IMR-90 (cell line): Measurements from ENCODE around the gene FHL5. TPM values are rescaled to one million over a fixed set of nuclear protein-coding genes. Genes with fewer than 3 reads are reported as not detected.
A peak's percentile ranks its signal among the peaks of the same experiment; 100 is the strongest.

Experiments used
- ATAC-seq: fragments of 200-7000 bp; cut with Tn5 transposase; 2 replicates; pipeline ENCODE4 v1.9.1; 2020; ENCODE audit warnings: low read depth, mild to moderate bottlenecking, moderate library complexity
- BruUV-seq: library from RNA; stranded (reverse); fragments of 400-500 nt; replicated peaks from 2 replicates; lab custom pipeline; 2021; lab: Mats Ljungman, UMichigan
- CTCF ChIA-PET: fragments of 300-600 bp; formaldehyde crosslinking; extraction: SDS; loops from one replicate; lab custom pipeline; 2021; ENCODE audit warnings: antibody characterized with exemption; lab: Yijun Ruan, JAX
- POLR2A ChIA-PET: fragments of 300-600 bp; sonication (Branson Sonifier 250); formaldehyde crosslinking; loops from one replicate; lab custom pipeline; 2022; ENCODE audit warnings: antibody characterized with exemption; ENCODE audit not compliant: unreplicated experiment; lab: Charles Lee
- DNase-seq: peaks from one replicate; pipeline ENCODE4 v3.0.0; 2013
- H2AFZ ChIP-seq: replicated peaks from 2 replicates; pipeline ENCODE3; 2013; ENCODE audit warnings: low read length, mild to moderate bottlenecking; ENCODE audit not compliant: poor library complexity
- H2AK5ac ChIP-seq: 2 replicates; pipeline ENCODE4 v1.6.1; 2013; ENCODE audit warnings: low read depth, low read length, inconsistent platforms
- H2AK9ac ChIP-seq: replicated peaks from 2 replicates; pipeline ENCODE3; 2013; ENCODE audit warnings: mild to moderate bottlenecking, low read depth, low read length, moderate library complexity; ENCODE audit not compliant: poor library complexity
- H2BK120ac ChIP-seq: 2 replicates; pipeline ENCODE4 v1.6.1; 2013; ENCODE audit warnings: low read depth, low read length, inconsistent platforms
- H2BK15ac ChIP-seq: 3 replicates; pipeline ENCODE4 v1.6.1; 2013; ENCODE audit warnings: low read depth, low read length, inconsistent platforms
- H2BK20ac ChIP-seq: 2 replicates; pipeline ENCODE4 v1.6.1; 2013; ENCODE audit warnings: low read depth, mild to moderate bottlenecking, inconsistent platforms, low read length, moderate library complexity
- H2BK5ac ChIP-seq: 2 replicates; pipeline ENCODE4 v1.6.1; 2013; ENCODE audit warnings: mild to moderate bottlenecking, low read depth, low read length, inconsistent platforms; ENCODE audit not compliant: poor library complexity, severe bottlenecking
- H3K14ac ChIP-seq: replicated peaks from 2 replicates; pipeline ENCODE4 v1.6.1; 2013; ENCODE audit warnings: low read depth, low read length, inconsistent platforms
- H3K18ac ChIP-seq: 2 replicates; pipeline ENCODE4 v1.6.1; 2013; ENCODE audit warnings: low read depth, low read length, control low read depth
- H3K23ac ChIP-seq: 2 replicates; pipeline ENCODE4 v1.6.1; 2013; ENCODE audit warnings: low read depth, low read length, inconsistent platforms
- H3K27ac ChIP-seq: 2 replicates; pipeline ENCODE4 v1.5.1; 2013; ENCODE audit warnings: mild to moderate bottlenecking, control low read depth, low read length; ENCODE audit not compliant: insufficient read depth
- H3K27me3 ChIP-seq: 2 replicates; pipeline ENCODE4 v1.6.1; 2013; ENCODE audit warnings: low read length; ENCODE audit not compliant: control insufficient read depth, insufficient read depth
- H3K36me3 ChIP-seq: 2 replicates; pipeline ENCODE4 v1.6.1; 2013; ENCODE audit warnings: low read length, mixed read lengths; ENCODE audit not compliant: control insufficient read depth, insufficient read depth
- H3K4ac ChIP-seq: 2 replicates; pipeline ENCODE4 v1.6.1; 2013; ENCODE audit warnings: low read depth, low read length, inconsistent platforms
- H3K4me1 ChIP-seq: 2 replicates; pipeline ENCODE4 v1.6.1; 2013; ENCODE audit warnings: low read length, mixed read lengths; ENCODE audit not compliant: control insufficient read depth, insufficient read depth
- H3K4me2 ChIP-seq: 2 replicates; pipeline ENCODE4 v1.6.1; 2013; ENCODE audit warnings: low read depth, mild to moderate bottlenecking, control low read depth, low read length, moderate library complexity
- H3K4me3 ChIP-seq: 2 replicates; pipeline ENCODE4 v1.5.1; 2013; ENCODE audit warnings: low read depth, mild to moderate bottlenecking, control low read depth, low read length, moderate library complexity; ENCODE audit not compliant: insufficient read depth
- H3K56ac ChIP-seq: 2 replicates; pipeline ENCODE4 v1.6.1; 2013; ENCODE audit warnings: low read length, inconsistent platforms; ENCODE audit not compliant: insufficient read depth; ENCODE audit errors: extremely low read depth
- H3K79me1 ChIP-seq, 2 experiments: 2 replicates each; pipeline ENCODE4 v1.6.1; 2013; ENCODE audit warnings: low read length in 2 of 2, inconsistent platforms in 1 of 2, low read depth in 1 of 2
- H3K9ac ChIP-seq: 2 replicates; pipeline ENCODE4 v1.6.1; 2013; ENCODE audit warnings: low read depth, low read length, control low read depth
- H3K9me1 ChIP-seq: 2 replicates; pipeline ENCODE4 v1.6.1; 2013; ENCODE audit warnings: low read length, inconsistent platforms; ENCODE audit not compliant: insufficient read depth
- H3K9me3 ChIP-seq: 2 replicates; pipeline ENCODE4 v1.6.1; 2013; ENCODE audit warnings: low read length; ENCODE audit not compliant: control insufficient read depth, insufficient read depth
- H4K20me1 ChIP-seq: 2 replicates; pipeline ENCODE4 v1.6.1; 2013; ENCODE audit warnings: low read length, inconsistent platforms; ENCODE audit not compliant: insufficient read depth
- H4K5ac ChIP-seq: 2 replicates; pipeline ENCODE4 v1.6.1; 2013; ENCODE audit warnings: mild to moderate bottlenecking, low read depth, low read length, control low read depth
- H4K8ac ChIP-seq, 2 experiments: 2 replicates each; pipeline ENCODE4 v1.6.1; 2013; ENCODE audit warnings: low read depth in 2 of 2, low read length in 2 of 2, control low read depth in 1 of 2, inconsistent platforms in 1 of 2
- H4K91ac ChIP-seq: 2 replicates; pipeline ENCODE4 v1.6.1; 2013; ENCODE audit warnings: low read depth, low read length, inconsistent platforms; ENCODE audit not compliant: insufficient read depth
- CTCF ChIP-seq: conservative IDR thresholded peaks from 2 replicates; pipeline ENCODE4 v1.5.1; 2012; ENCODE audit warnings: mild to moderate bottlenecking, low read depth, low read length, improper control_type of control experiment
- MAFK ChIP-seq: IDR thresholded peaks from 2 replicates; pipeline ENCODE4 v1.6.1; 2012; ENCODE audit warnings: low read depth, low read length, improper control_type of control experiment
- MAZ ChIP-seq: IDR thresholded peaks from 2 replicates; pipeline ENCODE4 v1.6.1; 2012; ENCODE audit warnings: low read depth, mild to moderate bottlenecking, low read length, improper control_type of control experiment, moderate library complexity, borderline replicate concordance
- RAD21 ChIP-seq: IDR thresholded peaks from 2 replicates; pipeline ENCODE4 v1.6.1; 2012; ENCODE audit warnings: low read length, improper control_type of control experiment
- SMC3 ChIP-seq: fragments of 150-350 bp; IDR thresholded peaks from 2 replicates; pipeline ENCODE4 v1.6.1; 2016; ENCODE audit warnings: low read depth, mild to moderate bottlenecking, antibody characterized with exemption, low read length, moderate library complexity
- WGBS, 2 experiments: methylation state at CpG; one replicate each; pipeline versions ENCODE4 v1.1.5 to v1.1.7; 2013; ENCODE audit warnings: missing lambda C conversion rate in 2 of 2; ENCODE audit not compliant: insufficient read length in 1 of 2; ENCODE audit errors: extremely low coverage in 2 of 2; 5-methylcytosine and 5-hydroxymethylcytosine counted together
- dilution Hi-C: fragments of 300-500 bp; cut with HindIII; formaldehyde crosslinking; loops from one replicate; pipeline ENCODE4 v1.14.3; 2018; ENCODE audit warnings: low sequenced_read_pairs; ENCODE audit not compliant: unreplicated experiment
- in situ Hi-C: fragments of 300-500 bp; cut with MboI; formaldehyde crosslinking; loops from 3 replicates; pipeline ENCODE4 v1.14.3; 2019; ENCODE audit warnings: low sequenced_read_pairs, inconsistent platforms, mixed read lengths
- intact Hi-C: fragments of 100-400 bp; cut with micrococcal nuclease; formaldehyde crosslinking; loops from 2 replicates; pipeline ENCODE4 v1.10.0; 2022
- polyA plus RNA-seq, 3 experiments: library from polyadenylated mRNA; depleted of rRNA; stranded (reverse); fragments of >200 nt; gene quantifications; 2 replicates each; pipeline ENCODE4 v1.2.3, GENCODE V29; 2012; ENCODE audit warnings: low replicate concordance in 1 of 3
- total RNA-seq: library from RNA; depleted of rRNA; stranded (reverse); fragments of >200 nt; gene quantifications from 2 replicates; pipeline ENCODE4 v1.2.3, GENCODE V29; 2012

Gene FHL5
- total and polyA plus RNA-seq, 2 of the 4 experiments (the other 2 are of a cell fraction), result not detected

- H2BK15ac ChIP-seq, result no peak overlapping the region
- no peak overlapping the region for H2AK9ac ChIP-seq
- no peak overlapping the region for H3K14ac ChIP-seq
- H2BK5ac ChIP-seq, result no peak overlapping the region
- no peaks in the 10 kb centered on the region for H3K27me3 ChIP-seq
- H2BK20ac ChIP-seq, result no peak overlapping the region
- no peaks in the 10 kb centered on the region for H3K36me3 ChIP-seq
- BruUV-seq, result no TSS peak
- no peak overlapping the region for H3K27ac ChIP-seq
- no peak overlapping the region for H3K4me2 ChIP-seq
- H3K9me3 ChIP-seq, result no peaks in the 10 kb centered on the region
- no CpG with 5 or more reads among the region's 2 CpGs for WGBS, 2 experiments
- intact Hi-C loops (loop anchor here (1.0 kb wide), 3 partner anchors 210 to 427 kb away; partner anchors contain the start of genes GPR63 and NDUFAF4), dilution Hi-C loops (no loop called here), in situ Hi-C loops (loop anchor here (5.0 to 10.0 kb wide), 2 partner anchors 268 to 430 kb away; partner anchors contain the start of gene NDUFAF4)
- H2BK120ac ChIP-seq, result no peak overlapping the region
- H3K56ac ChIP-seq, result no peak overlapping the region
- CTCF ChIA-PET, result interaction anchor here (1.0 to 2.7 kb wide), 4 partner anchors 19 to 432 kb away, joined by 3 to 9 read pairs (median 4); partner anchors contain the start of gene NDUFAF4
- no peak overlapping the region for H3K18ac ChIP-seq
- no peak overlapping the region for H2AFZ ChIP-seq
- H3K4ac ChIP-seq, result no peak overlapping the region
- DNase-seq (peak; percentile 38), ATAC-seq (peak; percentile 85)
- H4K5ac ChIP-seq, result no peak overlapping the region
- no peaks in the 10 kb centered on the region for H3K4me1 ChIP-seq
- peak; percentile 52 for TF ChIP-seq CTCF
- no peak for TF ChIP-seq MAFK
- peak; percentile 40; the same call in 1 of the 2 replicates for TF ChIP-seq SMC3
- TF ChIP-seq MAZ, result no peak
- peak; percentile 53 for TF ChIP-seq RAD21
- H4K20me1 ChIP-seq, result no peaks in the 10 kb centered on the region
- no peak overlapping the region for H3K4me3 ChIP-seq
- no peak overlapping the region for H4K8ac ChIP-seq
- no peaks in the 10 kb centered on the region for H3K9me1 ChIP-seq
- H3K23ac ChIP-seq, result no peak overlapping the region
- POLR2A ChIA-PET, result interaction anchor here (0.7 kb wide), 1 partner anchor 413 kb away, joined by 4 read pairs; no protein-coding TSS in a partner anchor
- H3K9ac ChIP-seq, result no peak overlapping the region
- H2AK5ac ChIP-seq, result no peak overlapping the region
- H4K91ac ChIP-seq, result no peak overlapping the region
- H3K79me1 ChIP-seq, result no peaks in the 10 kb centered on the region
Observed at GRCh38 chr6:96626759-96627364, 63.9 kb downstream of the FHL5 start.
